Neural progenitor cell (in vitro differentiated cells): ENCODE results near the gene ANKRD28. TPM values are rescaled to one million over a fixed set of nuclear protein-coding genes. Genes with fewer than 3 reads are reported as not detected.
A peak's percentile ranks its signal among the peaks of the same experiment; 100 is the strongest.

Experiments used
- DNase-seq: peaks from one replicate; pipeline ENCODE4 v3.0.0-alpha.2; 2016; ENCODE audit warnings: low spot score
- H2AFZ ChIP-seq: fragments of 200-600 bp; sonication (generic); replicated peaks from 2 replicates; pipeline ENCODE4 v1.6.1; 2016; ENCODE audit warnings: antibody characterized with exemption
- H3F3A ChIP-seq: fragments of 200-600 bp; sonication (generic); 2 replicates; pipeline ENCODE4 v1.6.1; 2016; ENCODE audit warnings: antibody characterized with exemption, low read depth
- H3K27ac ChIP-seq: fragments of 200-600 bp; sonication (generic); 2 replicates; pipeline ENCODE4 v1.5.1; 2016; ENCODE audit warnings: mild to moderate bottlenecking
- H3K27me3 ChIP-seq: fragments of 200-600 bp; sonication (generic); 2 replicates; pipeline ENCODE4 v1.6.1; 2016; ENCODE audit warnings: mild to moderate bottlenecking, moderate library complexity
- H3K36me3 ChIP-seq: fragments of 200-600 bp; sonication (generic); 2 replicates; pipeline ENCODE4 v1.5.1; 2016
- H3K4me1 ChIP-seq: fragments of 200-600 bp; sonication (generic); 2 replicates; pipeline ENCODE4 v1.6.1; 2016; ENCODE audit warnings: mixed run types
- H3K4me2 ChIP-seq: fragments of 200-600 bp; sonication (generic); 2 replicates; pipeline ENCODE4 v1.6.1; 2016
- H3K4me3 ChIP-seq: fragments of 200-600 bp; sonication (generic); 2 replicates; pipeline ENCODE4 v1.5.1; 2016
- H3K79me2 ChIP-seq: fragments of 200-600 bp; sonication (generic); 2 replicates; pipeline ENCODE4 v1.6.1; 2016; ENCODE audit warnings: low read depth
- H3K9ac ChIP-seq: fragments of 200-600 bp; sonication (generic); 2 replicates; pipeline ENCODE4 v1.6.1; 2016
- H3K9me3 ChIP-seq: fragments of 200-600 bp; sonication (generic); 2 replicates; pipeline ENCODE4 v1.5.1; 2016; ENCODE audit warnings: low read depth
- H4K20me1 ChIP-seq: fragments of 200-600 bp; sonication (generic); 2 replicates; pipeline ENCODE4 v1.6.1; 2016; ENCODE audit warnings: low read depth
- H3K27ac Mint-ChIP-seq: 3 replicates; pipeline ENCODE4 v1.8.0; 2021; ENCODE audit warnings: mixed read lengths
- H3K27me3 Mint-ChIP-seq: 2 replicates; pipeline ENCODE4 v1.8.0; 2022; ENCODE audit warnings: low read depth, mild to moderate bottlenecking, inconsistent platforms, moderate library complexity, mixed read lengths; ENCODE audit not compliant: insufficient read depth
- H3K36me3 Mint-ChIP-seq: 3 replicates; pipeline ENCODE4 v1.8.0; 2021; ENCODE audit warnings: mixed read lengths
- H3K4me1 Mint-ChIP-seq: 3 replicates; pipeline ENCODE4 v1.8.0; 2021; ENCODE audit warnings: mixed read lengths
- H3K4me3 Mint-ChIP-seq: 3 replicates; pipeline ENCODE4 v1.8.0; 2021; ENCODE audit warnings: mild to moderate bottlenecking, moderate library complexity, mixed read lengths
- H3K9me3 Mint-ChIP-seq: 3 replicates; pipeline ENCODE4 v1.8.0; 2020; ENCODE audit warnings: mixed read lengths
- CTCF ChIP-seq: fragments of 200-600 bp; sonication (generic); IDR thresholded peaks from 2 replicates; pipeline ENCODE4 v1.5.1; 2017; ENCODE audit warnings: antibody characterized with exemption, mild to moderate bottlenecking
- EZH2 ChIP-seq: fragments of 200-600 bp; sonication (generic); IDR thresholded peaks from 2 replicates; pipeline ENCODE4 v1.6.1; 2017; ENCODE audit warnings: antibody characterized with exemption, mild to moderate bottlenecking, moderate library complexity
- EZH2phosphoT487 ChIP-seq: fragments of 200-600 bp; sonication (generic); IDR thresholded peaks from 2 replicates; pipeline ENCODE4 v1.6.1; 2017; ENCODE audit warnings: antibody characterized with exemption
- total RNA-seq: library from RNA; depleted of rRNA; stranded (reverse); fragments of >200 nt; gene quantifications from 2 replicates; pipeline ENCODE4 v1.2.3, GENCODE V29; 2015; ENCODE audit warnings: low replicate concordance

The ANKRD28 gene
- total RNA-seq, 1 donor from 2014 or later, result 36.4 TPM

GRCh38 chr3:15645740-15646501, 151.9 kb downstream of the ANKRD28 start:
- Histone ChIP-seq H3K36me3 (no peaks in the 10 kb centered on the region), H4K20me1 (no peaks in the 10 kb centered on the region), H2AFZ (no peak overlapping the region), H3K27ac (no peak overlapping the region), H3F3A (no peaks in the 10 kb centered on the region), H3K4me3 (no peak overlapping the region), H3K4me1 (no peaks in the 10 kb centered on the region), H3K79me2 (no peaks in the 10 kb centered on the region), H3K4me2 (no peak overlapping the region), H3K27me3 (no peaks in the 10 kb centered on the region), H3K9me3 (no peaks in the 10 kb centered on the region), H3K9ac (no peak overlapping the region)
- DNase-seq, result no peak
- H3K36me3 Mint-ChIP-seq, result peaks cover 2% of the 10 kb centered on the region
- H3K27me3 Mint-ChIP-seq, result peaks cover 2% of the 10 kb centered on the region
- H3K9me3 Mint-ChIP-seq, result no peaks in the 10 kb centered on the region
- no peak overlapping the region for H3K4me3 Mint-ChIP-seq
- H3K27ac Mint-ChIP-seq, result peak overlapping the region; percentile 37
- peaks cover 17% of the 10 kb centered on the region for H3K4me1 Mint-ChIP-seq
- no peak for TF ChIP-seq EZH2phosphoT487

- H2AFZ ChIP-seq, result no peak overlapping the region
- Mint-ChIP-seq H3K27me3 (peaks cover 2% of the 10 kb centered on the region), H3K4me3 (no peak overlapping the region), H3K9me3 (no peaks in the 10 kb centered on the region), H3K4me1 (peaks cover 14% of the 10 kb centered on the region), H3K27ac (no peak overlapping the region), H3K36me3 (peaks cover 2% of the 10 kb centered on the region)
- no peak overlapping the region for H3K4me2 ChIP-seq
- H3K4me1 ChIP-seq, result no peaks in the 10 kb centered on the region
- no peaks in the 10 kb centered on the region for H3K79me2 ChIP-seq
- H3K27ac ChIP-seq, result no peak overlapping the region
- H3K9ac ChIP-seq, result no peak overlapping the region
- H3F3A ChIP-seq, result no peaks in the 10 kb centered on the region
- H4K20me1 ChIP-seq, result no peaks in the 10 kb centered on the region
- TF ChIP-seq EZH2phosphoT487, result no peak
- TF ChIP-seq EZH2, result no peak
- TF ChIP-seq CTCF, result no peak
- no peaks in the 10 kb centered on the region for H3K27me3 ChIP-seq
- no peak for DNase-seq
- H3K36me3 ChIP-seq, result no peaks in the 10 kb centered on the region
- H3K9me3 ChIP-seq, result no peaks in the 10 kb centered on the region
- H3K4me3 ChIP-seq, result no peak overlapping the region
These were observed 152.5 kb downstream of the ANKRD28 start for GRCh38 chr3:15645246-15645645.

GRCh38 chr3:15638891-15639262, 158.9 kb downstream of the ANKRD28 start:
- peaks cover 4% of the 10 kb centered on the region for H3K36me3 Mint-ChIP-seq
- H3K4me1 Mint-ChIP-seq, result peaks cover 15% of the 10 kb centered on the region
- H4K20me1 ChIP-seq, result no peaks in the 10 kb centered on the region
- peaks cover 2% of the 10 kb centered on the region for H3K27me3 Mint-ChIP-seq
- no peak overlapping the region for H3K27ac ChIP-seq
- no peak overlapping the region for H3K4me3 Mint-ChIP-seq
- H2AFZ ChIP-seq, result no peak overlapping the region
- H3K4me2 ChIP-seq, result no peak overlapping the region
- no peaks in the 10 kb centered on the region for H3K36me3 ChIP-seq
- no peaks in the 10 kb centered on the region for H3K79me2 ChIP-seq
- no peak overlapping the region for H3K4me3 ChIP-seq
- H3K4me1 ChIP-seq, result no peaks in the 10 kb centered on the region
- no peaks in the 10 kb centered on the region for H3K9me3 ChIP-seq
- no peaks in the 10 kb centered on the region for H3K9me3 Mint-ChIP-seq
- no peaks in the 10 kb centered on the region for H3K27me3 ChIP-seq
- H3F3A ChIP-seq, result no peaks in the 10 kb centered on the region
- H3K9ac ChIP-seq, result no peak overlapping the region
- TF ChIP-seq CTCF (no peak), EZH2 (no peak), EZH2phosphoT487 (no peak)
- no peak overlapping the region for H3K27ac Mint-ChIP-seq
- DNase-seq, result no peak

- peaks cover 4% of the 10 kb centered on the region for H3K36me3 Mint-ChIP-seq
- Histone ChIP-seq H3K27ac (no peak overlapping the region), H3K36me3 (no peaks in the 10 kb centered on the region), H2AFZ (no peak overlapping the region), H3K27me3 (no peaks in the 10 kb centered on the region), H3K4me1 (peaks cover 2% of the 10 kb centered on the region), H3K4me2 (no peak overlapping the region), H3F3A (no peaks in the 10 kb centered on the region), H3K9ac (no peak overlapping the region), H4K20me1 (no peaks in the 10 kb centered on the region), H3K79me2 (no peaks in the 10 kb centered on the region), H3K9me3 (no peaks in the 10 kb centered on the region), H3K4me3 (no peak overlapping the region)
- H3K4me3 Mint-ChIP-seq, result no peak overlapping the region
- no peak overlapping the region for H3K27ac Mint-ChIP-seq
- H3K4me1 Mint-ChIP-seq, result peaks cover 19% of the 10 kb centered on the region
- peaks cover 2% of the 10 kb centered on the region for H3K27me3 Mint-ChIP-seq
- H3K9me3 Mint-ChIP-seq, result no peaks in the 10 kb centered on the region
- TF ChIP-seq EZH2, result no peak
- TF ChIP-seq CTCF, result no peak
- no peak for TF ChIP-seq EZH2phosphoT487
- DNase-seq, result no peak
These were observed 159.4 kb downstream of the ANKRD28 start for GRCh38 chr3:15638193-15638890.
